NCI-H82 (cell line): Measurements from ENCODE around the gene SH3GLB2.
"Not testable (repeated sequence)": the region's sequence is repeated elsewhere in the genome, so short reads cannot be mapped to it uniquely, and the experiment has no call there.

Experiments used
- DNase-seq: peaks from one replicate; lab custom pipeline; 2025; lab: John Stamatoyannopoulos, UW

Gene SH3GLB2

DNA sequence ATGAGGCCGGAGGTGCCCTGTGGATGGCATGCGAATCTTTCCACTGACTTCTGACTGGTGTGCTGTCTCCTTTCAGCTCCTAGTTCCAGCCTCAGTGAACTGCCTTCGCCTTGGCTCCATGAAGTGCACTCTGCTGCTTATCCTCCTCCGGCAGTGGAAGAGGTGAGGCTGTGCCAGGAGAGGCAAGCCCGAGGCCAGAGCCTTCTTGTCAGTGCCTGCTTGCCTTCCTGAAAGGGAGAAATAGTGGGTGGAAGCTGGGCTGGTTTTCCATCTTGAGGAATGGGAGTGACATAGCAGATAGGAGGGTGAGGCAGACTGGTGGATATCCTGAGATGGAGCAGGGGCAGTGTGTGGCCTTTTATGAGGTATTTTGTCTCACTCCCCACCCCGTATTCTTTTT is 29.7 kb downstream of the SH3GLB2 start:
- no peak for DNase-seq

DNA sequence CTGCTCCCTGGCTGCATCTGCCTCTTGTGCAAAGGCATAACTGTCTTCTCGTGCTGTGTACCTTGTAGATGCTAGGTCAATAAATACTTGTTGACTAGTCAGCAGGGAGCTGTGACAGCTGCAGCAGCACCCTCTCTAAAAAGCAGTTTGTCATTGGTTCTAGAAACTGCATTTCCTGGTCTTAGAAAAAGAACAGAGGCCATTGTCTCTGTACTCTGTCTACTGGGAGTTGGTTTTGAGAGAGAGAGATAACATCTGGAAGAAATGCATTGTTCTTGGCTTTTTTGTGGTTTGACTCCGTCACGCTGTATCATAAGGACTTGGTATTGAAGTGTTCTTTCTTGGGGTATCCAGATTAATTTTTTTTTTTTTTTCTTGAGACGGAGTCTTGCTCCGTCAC is 32.3 kb downstream of the SH3GLB2 start:
- no peak for DNase-seq

DNA sequence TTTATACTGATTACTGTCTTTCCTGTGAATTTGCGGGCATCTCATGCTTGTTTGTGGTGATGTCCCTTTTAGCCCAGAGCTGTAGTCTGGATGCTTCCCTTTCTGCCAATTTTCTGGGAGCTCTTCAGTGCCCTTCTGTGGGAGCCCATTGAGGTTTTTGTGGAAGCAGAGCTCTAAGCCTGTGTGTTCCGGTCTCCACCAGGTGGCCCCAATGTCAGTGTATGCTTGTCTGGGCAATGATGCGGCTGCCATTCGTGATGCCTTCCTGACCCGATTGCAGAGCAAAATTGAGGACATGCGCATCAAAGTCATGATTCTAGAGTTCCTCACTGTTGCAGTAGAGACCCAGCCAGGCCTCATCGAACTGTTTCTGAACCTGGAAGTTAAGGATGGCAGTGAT is 35.1 kb downstream of the SH3GLB2 start:
- DNase-seq, result peak; percentile 18

DNA sequence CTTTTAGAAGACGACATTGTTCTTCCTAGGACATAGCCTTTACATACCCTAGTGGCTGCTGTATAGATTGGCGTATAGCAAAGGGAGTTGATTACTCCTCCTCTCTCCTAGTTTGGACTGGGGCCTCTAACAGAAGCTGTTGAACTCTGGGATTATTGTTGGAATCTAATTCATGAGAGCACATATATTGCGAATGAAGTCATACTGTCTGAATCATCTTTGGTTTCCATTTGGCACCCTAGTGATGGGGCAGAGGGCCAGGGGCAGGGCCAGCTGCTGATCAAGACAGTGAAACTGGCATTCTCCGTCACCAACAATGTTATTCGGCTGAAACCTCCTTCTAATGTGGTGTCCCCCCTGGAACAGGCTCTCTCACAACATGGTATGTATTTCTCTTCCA is 40.3 kb downstream of the SH3GLB2 start:
- no peak for DNase-seq

DNA sequence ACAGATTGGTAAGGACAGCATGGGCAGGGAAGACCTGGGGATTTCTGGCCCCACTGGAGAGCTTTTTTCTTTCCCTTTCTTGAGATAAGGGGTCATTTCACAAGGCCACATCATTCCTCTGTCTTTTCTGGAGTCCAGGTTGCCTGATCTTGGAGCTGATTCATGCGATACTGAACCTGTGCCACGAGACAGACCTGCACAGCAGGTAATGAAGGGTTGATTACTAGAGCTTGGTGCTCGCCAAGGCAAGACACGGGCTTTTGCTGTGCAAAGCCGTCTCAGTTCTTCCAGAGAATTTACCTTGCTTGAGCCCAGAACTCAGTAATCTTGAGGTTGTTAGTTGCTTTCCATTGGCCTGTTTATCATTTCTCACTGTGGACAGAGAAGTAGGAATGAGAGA is 41.5 kb downstream of the SH3GLB2 start:
- no peak for DNase-seq

DNA sequence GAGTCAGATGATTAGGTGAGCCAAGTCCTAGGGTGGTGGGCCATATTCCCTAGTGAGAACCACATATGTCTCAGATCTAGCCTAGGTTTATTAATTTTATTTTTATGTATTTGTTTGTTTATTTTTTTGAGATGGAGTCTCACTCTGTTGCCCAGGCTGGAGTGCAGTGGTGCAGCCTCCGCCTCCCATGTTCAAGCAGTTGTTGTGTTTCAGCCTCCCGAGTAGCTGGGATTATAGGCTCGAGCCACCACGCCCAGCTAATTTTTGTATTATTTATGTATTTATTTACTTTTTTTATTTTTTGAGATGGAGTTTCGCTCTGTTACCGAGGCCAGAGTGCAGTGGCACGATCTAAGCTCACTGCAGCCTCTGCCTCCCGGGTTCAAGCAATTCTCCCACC is 44.6 kb downstream of the SH3GLB2 start:
- DNase-seq, result no peak

DNA sequence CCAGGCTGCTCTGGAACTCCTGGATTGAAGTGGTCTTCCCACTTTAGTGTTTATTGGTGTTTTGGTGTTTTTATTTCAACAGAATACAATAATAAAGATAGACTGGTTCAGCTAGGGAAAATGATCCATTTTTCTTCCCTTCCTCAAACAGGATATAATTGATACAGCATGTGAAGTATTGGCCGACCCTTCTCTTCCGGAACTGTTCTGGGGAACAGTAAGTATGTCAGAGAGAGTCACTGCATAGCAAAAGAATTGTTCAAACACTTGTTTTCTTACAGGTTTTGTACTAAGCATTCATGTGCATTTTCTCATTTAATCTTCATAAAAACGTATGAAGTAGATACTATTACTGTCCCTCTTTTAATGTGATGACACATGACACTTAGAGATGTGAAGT is 49.0 kb downstream of the SH3GLB2 start:
- DNase-seq, result no peak

DNA sequence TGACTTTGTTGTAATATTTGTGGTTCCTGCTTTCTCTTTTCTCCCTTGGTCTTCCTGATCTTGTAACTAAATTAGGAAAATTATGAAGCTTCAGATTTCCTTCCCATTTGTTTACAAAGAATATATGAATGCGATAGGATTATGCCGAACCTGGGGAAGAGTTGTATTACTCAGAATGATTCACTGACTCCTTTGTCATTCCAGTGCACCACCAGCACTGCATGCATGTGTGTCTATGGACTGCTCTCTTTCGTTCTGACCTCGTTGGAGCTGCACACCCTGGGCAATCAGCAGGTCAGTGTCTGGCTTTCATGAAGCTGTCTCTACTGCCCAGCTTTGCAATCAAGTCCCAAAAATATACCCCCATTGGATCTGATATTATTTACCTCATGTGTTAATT is 55.2 kb downstream of the SH3GLB2 start:
- DNase-seq, result no peak

DNA sequence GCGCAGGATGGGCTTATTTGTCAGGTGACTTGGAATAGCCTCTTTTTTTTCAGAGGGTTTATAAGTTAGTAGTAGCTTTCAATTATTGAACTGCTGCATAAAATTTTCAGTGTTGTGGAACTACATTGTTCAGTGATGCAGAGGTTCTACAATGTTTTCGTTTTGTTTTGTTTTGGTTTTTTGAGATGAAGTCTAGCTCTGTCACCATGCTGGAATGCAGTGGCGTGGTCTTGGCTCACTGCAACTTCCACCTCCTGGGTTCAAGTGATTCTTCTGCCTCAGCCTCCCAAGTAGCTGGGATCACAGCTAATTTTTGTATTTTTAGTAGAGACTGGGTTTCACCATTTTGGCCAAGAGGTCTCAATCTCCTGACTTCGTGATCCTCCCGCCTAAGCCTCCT is 58.6 kb downstream of the SH3GLB2 start:
- no peak for DNase-seq

DNA sequence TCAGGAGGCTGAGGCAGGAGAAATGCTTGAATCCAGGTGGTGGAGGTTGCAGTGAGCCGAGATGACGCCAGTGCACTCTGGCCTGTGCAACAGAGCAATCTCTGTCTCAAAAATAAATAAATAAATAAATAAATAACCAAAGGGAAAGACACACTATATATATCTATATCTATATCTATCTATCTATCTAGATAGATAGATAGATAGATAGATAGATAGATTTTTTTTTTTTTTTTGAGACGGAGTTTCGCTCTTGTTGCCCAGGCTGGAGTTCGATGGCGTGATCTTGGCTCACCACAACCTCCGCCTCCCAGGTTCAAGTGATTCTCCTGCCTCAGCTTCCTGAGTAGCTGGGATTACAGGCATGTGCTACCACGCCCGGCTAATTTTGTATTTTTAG is 66.7 kb downstream of the SH3GLB2 start:
- DNase-seq, result not testable (repeated sequence)
